HCT116 (cell line): ENCODE measurements around the gene GNAO1. TPM values are rescaled to one million over a fixed set of nuclear protein-coding genes. Genes with fewer than 3 reads are reported as not detected.

ENCODE experiments used
- ATAC-seq: fragments of 200-7000 bp; cut with Tn5 transposase; 2 replicates; pipeline ENCODE4 v1.9.1; 2020; ENCODE audit warnings: mild to moderate bottlenecking, moderate library complexity
- BruUV-seq: library from RNA; stranded (reverse); fragments of 400-500 nt; replicated peaks from 2 replicates; lab custom pipeline; 2021; lab: Mats Ljungman, UMichigan
- CTCF ChIA-PET: fragments of 300-600 bp; sonication (Branson Sonifier 250); formaldehyde crosslinking; loops from one replicate; lab custom pipeline; 2021; ENCODE audit warnings: antibody characterized with exemption; lab: Charles Lee
- POLR2A ChIA-PET: fragments of 300-600, 350-600 bp; sonication (Branson Sonifier 250); formaldehyde crosslinking; loops from one replicate; lab custom pipeline; 2021; ENCODE audit warnings: antibody characterized with exemption; lab: Charles Lee
- RAD21 ChIA-PET, 2 experiments: fragments of 300-600 bp; sonication (Branson Sonifier 250); formaldehyde crosslinking; loops; one replicate each; lab custom pipeline; 2023; ENCODE audit warnings: low total read pairs in 2 of 2; ENCODE audit not compliant: uncharacterized antibody in 2 of 2, unreplicated experiment in 2 of 2, low non-redundant PET in 1 of 2; lab: Charles Lee
- DNase-seq: peaks from one replicate; pipeline ENCODE4 v3.0.0-alpha.2; 2010; ENCODE audit warnings: low read depth, low spot score
- H2AFZ ChIP-seq: fragments of 200-600 bp; shearing (Covaris generic), sonication (generic); 2 replicates; pipeline ENCODE4 v1.6.1; 2017; ENCODE audit warnings: low read depth, mixed run types, mixed read lengths, antibody characterized with exemption, low read length; ENCODE audit not compliant: poor library complexity, severe bottlenecking
- H3K27ac ChIP-seq: 2 replicates; pipeline ENCODE4 v1.5.1; 2012; ENCODE audit warnings: low read depth, low read length
- H3K27me3 ChIP-seq: fragments of 200-600 bp; sonication (generic); 2 replicates; pipeline ENCODE4 v1.6.1; 2016; ENCODE audit warnings: mixed run types, low read length, mixed read lengths; ENCODE audit not compliant: insufficient read depth
- H3K36me3 ChIP-seq, 2 experiments: fragments of 200-500 bp in 1 of 2; fragments of 200-600 bp in 1 of 2; sonication (Bioruptor generic) in 1 of 2; sonication (generic) in 1 of 2; 2 replicates each; pipeline versions ENCODE4 v1.5.1 to v1.6.1; 2014 to 2016; ENCODE audit warnings: low read length in 2 of 2, inconsistent platforms in 1 of 2, mixed read lengths in 1 of 2, mixed run types in 1 of 2; ENCODE audit not compliant: insufficient read depth in 2 of 2, control insufficient read depth in 1 of 2
- H3K4me1 ChIP-seq, 2 experiments: fragments of 200-600 bp in 1 of 2; sonication (generic) in 1 of 2; 2 replicates each; pipeline versions ENCODE4 v1.5.1 to v1.6.1; 2012 to 2017; ENCODE audit warnings: low read length in 2 of 2, inconsistent platforms in 1 of 2, mild to moderate bottlenecking in 1 of 2, mixed read lengths in 1 of 2, mixed run types in 1 of 2, moderate library complexity in 1 of 2; ENCODE audit not compliant: insufficient read depth in 2 of 2, control insufficient read depth in 1 of 2
- H3K4me2 ChIP-seq: fragments of 200-600 bp; sonication (generic); 2 replicates; pipeline ENCODE4 v1.6.1; 2017; ENCODE audit warnings: mixed run types, low read length, mixed read lengths
- H3K4me3 ChIP-seq, 2 experiments: fragments of 200-600 bp in 1 of 2; sonication (generic) in 1 of 2; replicated peaks in 1 of 2; 2 replicates each; pipeline ENCODE4 v1.5.1; 2011 to 2016; ENCODE audit warnings: low read length in 2 of 2, control low read depth in 1 of 2, low read depth in 1 of 2, mild to moderate bottlenecking in 1 of 2, mixed read lengths in 1 of 2, mixed run types in 1 of 2
- H3K79me2 ChIP-seq: fragments of 200-600 bp; sonication (generic); 2 replicates; pipeline ENCODE4 v1.6.1; 2017; ENCODE audit warnings: mild to moderate bottlenecking, mixed run types, low read length, moderate library complexity, mixed read lengths; ENCODE audit not compliant: insufficient read depth
- H3K9ac ChIP-seq: fragments of 200-600 bp; sonication (generic); 2 replicates; pipeline ENCODE4 v1.6.1; 2016; ENCODE audit warnings: low read length, mixed read lengths
- H3K9me2 ChIP-seq: fragments of 200-600 bp; sonication (generic), shearing (Covaris generic); 2 replicates; pipeline ENCODE4 v1.6.1; 2017; ENCODE audit warnings: mixed run types, mild to moderate bottlenecking, moderate library complexity; ENCODE audit not compliant: insufficient read depth
- H3K9me3 ChIP-seq, 2 experiments: fragments of 200-500 bp in 1 of 2; fragments of 200-600 bp in 1 of 2; sonication (Bioruptor generic) in 1 of 2; sonication (generic) in 1 of 2; 2 replicates each; pipeline ENCODE4 v1.6.1; 2014 to 2017; ENCODE audit warnings: low read length in 2 of 2, mixed read lengths in 2 of 2, inconsistent platforms in 1 of 2, low read depth in 1 of 2, mild to moderate bottlenecking in 1 of 2, mixed run types in 1 of 2, moderate library complexity in 1 of 2; ENCODE audit not compliant: control insufficient read depth in 1 of 2, insufficient read depth in 1 of 2
- H4K20me1 ChIP-seq: fragments of 200-600 bp; sonication (generic), shearing (Covaris generic); 2 replicates; pipeline ENCODE4 v1.6.1; 2017; ENCODE audit warnings: mixed run types, mild to moderate bottlenecking, moderate library complexity; ENCODE audit not compliant: insufficient read depth
- CEBPB ChIP-seq: IDR thresholded peaks from 2 replicates; pipeline ENCODE4 v1.6.1; 2012; ENCODE audit warnings: low read depth
- CTCF ChIP-seq, 3 experiments: fragments of 200-600 bp in 1 of 3; sonication (generic) in 1 of 3; IDR thresholded peaks in 2 of 3; conservative IDR thresholded peaks in 1 of 3; 2 replicates each; pipeline ENCODE4 v1.5.1; 2012 to 2017; ENCODE audit warnings: low read depth in 2 of 3, low read length in 2 of 3, antibody characterized with exemption in 1 of 3, borderline replicate concordance in 1 of 3, control low read depth in 1 of 3, mild to moderate bottlenecking in 1 of 3, mixed read lengths in 1 of 3, mixed run types in 1 of 3, moderate library complexity in 1 of 3; ENCODE audit not compliant: insufficient read depth in 1 of 3
- EGR1 ChIP-seq: IDR thresholded peaks from 2 replicates; pipeline ENCODE4 v1.6.1; 2012; ENCODE audit warnings: low read depth
- EZH2phosphoT487 ChIP-seq: fragments of 200-600 bp; IDR thresholded peaks from 2 replicates; pipeline ENCODE4 v1.6.1; 2018; ENCODE audit warnings: antibody characterized with exemption, borderline replicate concordance
- MAX ChIP-seq: IDR thresholded peaks from 2 replicates; pipeline ENCODE4 v1.6.1; 2012
- POLR2A ChIP-seq: IDR thresholded peaks from 2 replicates; pipeline ENCODE4 v1.7.0; 2011; ENCODE audit warnings: borderline replicate concordance; ENCODE audit not compliant: insufficient read depth, insufficient read length; ENCODE audit errors: extremely low read depth
- POLR2AphosphoS5 ChIP-seq: IDR thresholded peaks from 2 replicates; pipeline ENCODE4 v1.6.1; 2011; ENCODE audit warnings: mild to moderate bottlenecking, low read depth, low read length, moderate library complexity
- RAD21 ChIP-seq: IDR thresholded peaks from 2 replicates; pipeline ENCODE4 v1.6.1; 2012; ENCODE audit warnings: low read depth, mild to moderate bottlenecking
- SP1 ChIP-seq: IDR thresholded peaks from 2 replicates; pipeline ENCODE4 v1.6.1; 2012; ENCODE audit warnings: low read depth
- TCF7L2 ChIP-seq: IDR thresholded peaks from 2 replicates; pipeline ENCODE4 v1.7.0; 2011; ENCODE audit warnings: borderline replicate concordance, inconsistent platforms; ENCODE audit not compliant: insufficient read depth, insufficient read length; ENCODE audit errors: extremely low read depth
- ZNF274 ChIP-seq: fragments of 200-500 bp; sonication (Bioruptor generic); IDR thresholded peaks from 2 replicates; pipeline ENCODE4 v1.6.1; 2014; ENCODE audit warnings: mild to moderate bottlenecking, low read depth, low read length, inconsistent platforms
- intact Hi-C: fragments of 100-400 bp; cut with micrococcal nuclease; formaldehyde crosslinking; loops from 2 replicates; pipeline ENCODE4 v1.10.0; 2022
- total RNA-seq: library from RNA; stranded (reverse); gene quantifications from one replicate; pipeline ENCODE4 v1.2.1, GENCODE V29; 2021; ENCODE audit not compliant: unreplicated experiment

The GNAO1 gene
- total RNA-seq, 1 experiment from 2014 or later: 0.12 TPM

- H3K27ac ChIP-seq: no peak overlapping the region
- no peaks in the 10 kb centered on the region for H3K36me3 ChIP-seq
- ChIA-PET POLR2A (no interaction called here), RAD21 (no interaction called here), CTCF (no interaction called here)
- ATAC-seq (no peak), DNase-seq (no peak)
- no peaks in the 10 kb centered on the region for H3K9me3 ChIP-seq
- H3K27me3 ChIP-seq: no peaks in the 10 kb centered on the region
- intact Hi-C loops: no loop called here
- H3K4me2 ChIP-seq: no peak overlapping the region
- H3K4me3 ChIP-seq: no peak overlapping the region
- H4K20me1 ChIP-seq: no peaks in the 10 kb centered on the region
- no peaks in the 10 kb centered on the region for H3K79me2 ChIP-seq
- no peaks in the 10 kb centered on the region for H3K4me1 ChIP-seq
- H3K9me2 ChIP-seq: no peaks in the 10 kb centered on the region
- no peak overlapping the region for H3K9ac ChIP-seq
- no TSS peak for BruUV-seq
- no peak for TF ChIP-seq EGR1
- no peak for TF ChIP-seq SP1
- no peak for TF ChIP-seq MAX
- TF ChIP-seq, all 23 proteins: peak for 0
- H2AFZ ChIP-seq: no peak overlapping the region
Observed at GRCh38 chr16:56350491-56351405, 159.5 kb downstream of the GNAO1 start.

GRCh38 chr16:56351481-56351880 is 160.2 kb downstream of the GNAO1 start:
- TF ChIP-seq POLR2AphosphoS5 (no peak), RAD21 (no peak), CTCF (IDR thresholded peaks at IDR 0.05 in 2 of 3, conservative IDR thresholded peaks at IDR 0.05 in 1 of 3; ENCODE audit: borderline replicate concordance in 1 of 3, insufficient read depth in 1 of 3, low read depth in 2 of 3, low read length in 2 of 3) (no peak), ZNF274 (no peak), TCF7L2 (no peak), POLR2A (no peak), EZH2phosphoT487 (no peak), CEBPB (no peak)
- intact Hi-C loops: no loop called here
- RAD21 ChIA-PET: no interaction called here

More at GRCh38 chr16:56351481-56351880, 160.2 kb downstream of the GNAO1 start:
- Histone ChIP-seq H3K4me1 (peaks cover 4 to 6% of the 10 kb centered on the region in 2 experiments; a peak in 3 of 4 replicates), H3K4me3 (no peak overlapping the region), H3K9me3 (no peaks in the 10 kb centered on the region), H3K79me2 (no peaks in the 10 kb centered on the region), H3K27me3 (no peaks in the 10 kb centered on the region), H3K9me2 (no peaks in the 10 kb centered on the region), H2AFZ (no peak overlapping the region), H3K36me3 (no peaks in the 10 kb centered on the region), H3K27ac (no peak overlapping the region), H3K4me2 (no peak overlapping the region), H3K9ac (no peak overlapping the region), H4K20me1 (no peaks in the 10 kb centered on the region)
- CTCF ChIA-PET: no interaction called here
- BruUV-seq: no TSS peak
- DNase-seq (no peak), ATAC-seq (no peak)
- POLR2A ChIA-PET: no interaction called here
